GM18526 (cell line): ENCODE results near the gene POLE4.

Source experiments
- POLR2A ChIP-seq: IDR thresholded peaks from 3 replicates; pipeline ENCODE4 v1.6.1; 2011; ENCODE audit not compliant: insufficient read length; ENCODE audit errors: extremely low read depth

POLE4 gene

GRCh38 chr2:74958274-74959105 is at the start of gene POLE4:
Gene POLE4, plus strand, starts transcription at chr2:74958643. Its CDS starts 37 bp downstream, at chr2:74958680.
- peak; percentile 91 for TF ChIP-seq POLR2A

GRCh38 chr2:74908748-74909444 is 49.5 kb upstream of the POLE4 start:
- TF ChIP-seq POLR2A = no peak

DNA sequence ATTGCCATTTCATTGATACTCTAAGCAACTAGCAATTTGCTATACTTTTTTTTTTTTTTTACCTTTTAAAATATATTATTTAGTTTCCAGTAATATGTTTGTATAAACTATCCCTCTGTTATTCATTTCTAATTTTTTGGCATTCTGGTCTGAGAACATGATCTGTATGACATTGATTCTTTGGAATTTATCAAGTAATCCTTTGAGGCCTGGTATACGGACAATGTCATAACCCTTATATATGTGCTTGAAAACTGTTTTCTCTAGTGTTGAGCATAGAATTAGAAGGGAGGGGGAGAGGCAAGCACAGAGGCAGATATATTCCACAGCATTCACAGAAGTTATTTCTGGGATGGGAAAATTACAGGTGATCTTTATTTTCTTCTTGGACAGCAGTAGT is 48.2 kb upstream of the POLE4 start:
- TF ChIP-seq POLR2A = no peak

DNA sequence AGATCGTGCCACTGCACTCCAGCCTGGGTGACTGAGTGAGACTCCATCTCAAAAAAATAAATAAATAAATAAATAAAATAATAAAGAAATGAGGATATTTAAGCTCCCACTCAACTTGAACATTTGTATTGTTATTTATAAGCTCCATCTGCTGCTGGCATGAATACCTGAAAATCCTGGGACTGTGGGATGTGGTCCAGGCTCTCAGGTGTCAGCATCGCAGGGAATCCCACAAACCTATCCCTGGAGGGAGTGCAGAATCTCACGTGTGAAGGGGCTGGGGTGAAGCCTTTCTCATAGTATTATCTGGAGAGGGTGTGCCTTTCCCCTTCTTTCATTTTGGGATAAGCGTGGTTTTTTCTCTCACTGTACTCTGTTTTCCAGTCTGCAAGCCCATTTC is 47.4 kb upstream of the POLE4 start:
- no peak for TF ChIP-seq POLR2A

- TF ChIP-seq POLR2A = no peak
Observed at GRCh38 chr2:74915743-74916142, 42.7 kb upstream of the POLE4 start.

DNA sequence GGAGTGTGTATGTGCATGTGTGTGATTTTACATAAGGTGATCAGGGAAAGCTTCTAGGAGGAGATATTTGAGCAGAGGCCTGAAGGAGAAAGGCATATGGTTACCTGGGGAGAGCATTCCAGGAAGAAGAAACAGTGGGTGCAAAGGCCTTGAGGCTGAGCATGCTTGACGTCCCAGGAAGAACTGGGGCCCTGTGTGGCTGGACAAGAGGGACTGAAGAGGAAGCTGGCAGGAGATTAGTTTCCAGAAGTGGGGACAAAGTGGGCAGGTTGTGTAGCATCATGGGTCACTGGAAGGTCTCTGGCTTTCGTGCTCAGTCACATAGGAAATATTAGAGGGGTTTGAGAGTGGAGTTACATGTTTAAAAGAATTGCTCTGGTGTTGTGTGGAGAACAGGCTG is 42.0 kb upstream of the POLE4 start:
- no peak for TF ChIP-seq POLR2A

- TF ChIP-seq POLR2A = no peak
Observed at GRCh38 chr2:74917702-74918619, 40.5 kb upstream of the POLE4 start.

- no peak for TF ChIP-seq POLR2A
Observed at GRCh38 chr2:74919827-74920226, 38.6 kb upstream of the POLE4 start.

- TF ChIP-seq POLR2A = no peak
Observed at GRCh38 chr2:74921236-74921736, 37.2 kb upstream of the POLE4 start.

DNA sequence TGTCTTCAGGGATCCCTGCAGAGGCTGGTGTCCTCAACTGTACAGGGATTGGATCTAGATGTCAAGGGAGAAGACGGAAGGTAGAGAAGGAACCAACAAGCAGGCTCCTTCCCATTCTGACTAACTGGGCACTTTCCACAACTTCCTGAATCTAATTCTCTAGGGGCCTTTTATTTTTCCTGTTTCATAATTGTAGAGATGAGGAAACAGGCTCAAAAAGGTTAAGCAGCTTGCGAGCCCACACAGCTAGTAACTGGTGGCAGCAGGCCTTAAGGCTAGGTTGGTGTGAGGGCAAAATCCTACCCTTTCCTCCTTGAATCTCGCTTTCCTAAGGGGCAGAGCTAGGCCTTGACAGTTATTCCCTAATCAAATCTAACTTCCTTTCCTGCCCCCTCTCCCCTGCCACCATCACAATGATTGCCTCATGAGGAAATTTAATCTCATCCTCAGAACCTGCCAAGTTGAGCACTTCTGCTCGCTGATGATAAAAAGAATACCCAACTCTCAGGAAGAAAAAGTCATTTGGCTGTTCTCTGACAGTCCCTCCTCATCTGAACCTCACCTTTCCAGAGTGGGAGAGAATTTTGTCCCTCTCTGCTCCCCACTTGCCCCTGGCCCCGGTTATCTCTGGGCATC is 35.7 kb upstream of the POLE4 start:
- TF ChIP-seq POLR2A = no peak

GRCh38 chr2:74924463-74925265 is 33.8 kb upstream of the POLE4 start:
- no peak for TF ChIP-seq POLR2A

DNA sequence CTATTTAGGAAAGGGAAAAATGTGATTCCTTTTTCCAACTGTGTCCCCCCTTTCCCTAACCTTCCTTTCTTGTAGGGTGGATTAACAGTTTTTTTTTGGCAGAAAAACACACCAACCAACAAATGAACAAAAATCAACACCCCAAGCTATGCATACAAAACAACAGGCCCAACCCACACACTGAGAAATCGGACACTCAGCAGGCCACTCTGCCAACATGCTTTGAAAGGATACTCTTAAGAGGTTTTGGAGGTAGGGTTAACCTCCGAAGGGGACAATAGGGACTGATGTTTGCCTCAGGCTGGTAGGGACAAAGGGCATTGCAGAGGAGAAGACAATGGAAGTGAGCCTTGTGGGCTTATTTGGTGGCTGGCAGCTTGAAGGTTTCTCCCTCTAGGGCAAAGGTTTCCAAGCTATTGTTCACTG is 33.1 kb upstream of the POLE4 start:
- no peak for TF ChIP-seq POLR2A

DNA sequence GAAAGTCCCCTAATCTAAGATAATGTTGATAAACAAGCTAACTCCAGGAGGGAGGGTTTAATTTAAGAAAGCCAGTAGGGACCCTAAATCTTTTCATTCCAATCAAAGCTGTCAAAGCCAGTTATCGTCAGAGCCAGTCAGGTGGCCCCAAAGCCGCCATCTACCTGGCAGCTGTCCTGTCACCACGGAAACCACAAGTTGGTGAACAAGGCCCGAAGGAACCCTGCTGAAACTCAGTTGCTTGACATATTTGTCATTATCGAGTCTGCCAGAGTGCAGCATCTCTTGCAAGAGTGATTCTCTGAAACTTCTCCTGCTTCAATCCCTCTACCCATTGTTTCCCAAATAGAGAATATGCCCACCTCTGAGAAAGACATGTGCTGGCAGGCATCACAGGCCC is 30.8 kb upstream of the POLE4 start:
- no peak for TF ChIP-seq POLR2A
